ENCODE results near the gene MYO1D. TPM values are rescaled to one million over a fixed set of nuclear protein-coding genes. Genes with fewer than 3 reads are reported as not detected.

The MYO1D gene
- total and polyA plus RNA-seq, 4 donors: 22.0 to 75.8 (median 61.4) TPM

GRCh38 chr17:32518646-32519227 is 358.2 kb downstream of the MYO1D start:
- H3K27ac ChIP-seq (ENCODE audit: low read depth in 1 of 2, low read length in 1 of 2): peak overlapping the region in 1 of 2 donors; percentile 39
- H3K9me3 ChIP-seq (ENCODE audit: control insufficient read depth in 4 of 4, insufficient read depth in 3 of 4, low read length in 3 of 4): no peaks in the 10 kb centered on the region
- H3K4me3 ChIP-seq: peak overlapping the region; percentile 38
- DNase-seq (no peak), ATAC-seq (ENCODE audit: insufficient read depth, low FRiP score) (no peak)
- H3K9ac ChIP-seq (ENCODE audit: insufficient read depth in 1 of 2, low read length in 2 of 2): no peak overlapping the region
- 23 to 40% methylated on average over 29 to 31 of the region's 31 CpGs for WGBS, 2 donors
- H3K36me3 ChIP-seq (ENCODE audit: control insufficient read depth in 4 of 4, insufficient read depth in 4 of 4, low read length in 4 of 4): no peaks in the 10 kb centered on the region
- no peaks in the 10 kb centered on the region for H3K27me3 ChIP-seq (ENCODE audit: control insufficient read depth in 3 of 3, insufficient read depth in 3 of 3, low read length in 2 of 3)
- TF ChIP-seq CTCF (IDR thresholded peaks at IDR 0.05; ENCODE audit: control extremely low read depth, extremely low read depth): no peak
- H3K4me1 ChIP-seq (ENCODE audit: control insufficient read depth in 5 of 5, insufficient read depth in 5 of 5, low read length in 5 of 5): peaks cover 0 to 14% (median 5%) of the 10 kb centered on the region in 5 donors

GRCh38 chr17:32517982-32518381 is 358.9 kb downstream of the MYO1D start:
- Histone ChIP-seq H3K9ac (ENCODE audit: insufficient read depth in 1 of 2, low read length in 2 of 2) (no peak overlapping the region), H3K9me3 (ENCODE audit: control insufficient read depth in 4 of 4, insufficient read depth in 3 of 4, low read length in 3 of 4) (no peaks in the 10 kb centered on the region), H3K36me3 (ENCODE audit: control insufficient read depth in 4 of 4, insufficient read depth in 4 of 4, low read length in 4 of 4) (no peaks in the 10 kb centered on the region), H3K4me1 (ENCODE audit: control insufficient read depth in 5 of 5, insufficient read depth in 5 of 5, low read length in 5 of 5) (peaks cover 0 to 14% (median 5%) of the 10 kb centered on the region in 5 donors), H3K27ac (ENCODE audit: low read depth in 1 of 2, low read length in 1 of 2) (no peak overlapping the region), H3K4me3 (no peak overlapping the region), H3K27me3 (ENCODE audit: control insufficient read depth in 3 of 3, insufficient read depth in 3 of 3, low read length in 2 of 3) (no peaks in the 10 kb centered on the region)
- DNase-seq (no peak), ATAC-seq (ENCODE audit: insufficient read depth, low FRiP score) (no peak)
- 93 to 95% methylated on average over 5 of the region's 7 CpGs for WGBS, 2 donors
- no peak for TF ChIP-seq CTCF (IDR thresholded peaks at IDR 0.05; ENCODE audit: control extremely low read depth, extremely low read depth)

GRCh38 chr17:32516940-32517701 is 359.8 kb downstream of the MYO1D start:
- no peak overlapping the region for H3K4me3 ChIP-seq
- ATAC-seq (ENCODE audit: insufficient read depth, low FRiP score): no peak

More at GRCh38 chr17:32516940-32517701, 359.8 kb downstream of the MYO1D start:
- Histone ChIP-seq H3K9me3 (ENCODE audit: control insufficient read depth in 4 of 4, insufficient read depth in 3 of 4, low read length in 3 of 4) (no peaks in the 10 kb centered on the region), H3K27ac (ENCODE audit: low read depth in 1 of 2, low read length in 1 of 2) (no peak overlapping the region), H3K9ac (ENCODE audit: insufficient read depth in 1 of 2, low read length in 2 of 2) (no peak overlapping the region), H3K27me3 (ENCODE audit: control insufficient read depth in 3 of 3, insufficient read depth in 3 of 3, low read length in 2 of 3) (no peaks in the 10 kb centered on the region), H3K36me3 (ENCODE audit: control insufficient read depth in 4 of 4, insufficient read depth in 4 of 4, low read length in 4 of 4) (no peaks in the 10 kb centered on the region), H3K4me1 (ENCODE audit: control insufficient read depth in 5 of 5, insufficient read depth in 5 of 5, low read length in 5 of 5) (peaks cover 0 to 14% (median 5%) of the 10 kb centered on the region in 5 donors)
- peak in 1 of 3 donors; percentile 34 for DNase-seq
- 79 to 80% methylated on average over 12 of the region's 12 CpGs for WGBS, 2 donors
- TF ChIP-seq CTCF (IDR thresholded peaks at IDR 0.05; ENCODE audit: control extremely low read depth, extremely low read depth): no peak
